Calu3 (cell line): ENCODE data around the gene SEPHS2. TPM values are rescaled to one million over a fixed set of nuclear protein-coding genes. Genes with fewer than 3 reads are reported as not detected.
"Not testable (repeated sequence)": the region's sequence is repeated elsewhere in the genome, so short reads cannot be mapped to it uniquely, and the experiment has no call there.

Experiments used
- BruUV-seq: library from RNA; stranded (reverse); fragments of 400-500 nt; replicated peaks from 2 replicates; lab custom pipeline; 2021; lab: Mats Ljungman, UMichigan
- CTCF ChIA-PET: fragments of 300-600 bp; sonication (Branson Sonifier 250); formaldehyde crosslinking; loops from one replicate; lab custom pipeline; 2022; ENCODE audit warnings: antibody characterized with exemption; lab: Charles Lee
- DNase-seq: peaks from one replicate; pipeline ENCODE4 v3.0.0; 2022
- H3K27ac Mint-ChIP-seq: one replicate; pipeline ENCODE4 v1.8.0; 2022; ENCODE audit warnings: mixed read lengths; ENCODE audit not compliant: unreplicated experiment
- H3K27me3 Mint-ChIP-seq: one replicate; pipeline ENCODE4 v1.8.0; 2022; ENCODE audit warnings: mixed read lengths; ENCODE audit not compliant: unreplicated experiment
- H3K36me3 Mint-ChIP-seq: one replicate; pipeline ENCODE4 v1.8.0; 2022; ENCODE audit warnings: mild to moderate bottlenecking, moderate library complexity, mixed read lengths; ENCODE audit not compliant: insufficient read depth, unreplicated experiment
- H3K4me1 Mint-ChIP-seq: one replicate; pipeline ENCODE4 v1.8.0; 2022; ENCODE audit warnings: mild to moderate bottlenecking, low read depth, mixed read lengths; ENCODE audit not compliant: unreplicated experiment
- H3K4me3 Mint-ChIP-seq: one replicate; pipeline ENCODE4 v1.8.0; 2022; ENCODE audit warnings: mild to moderate bottlenecking, low read depth, moderate library complexity, mixed read lengths; ENCODE audit not compliant: unreplicated experiment
- H3K9me3 Mint-ChIP-seq: one replicate; pipeline ENCODE4 v1.8.0; 2022; ENCODE audit warnings: low read depth, mixed read lengths; ENCODE audit not compliant: unreplicated experiment
- CTCF ChIP-seq: fragments of 200-600 bp; IDR thresholded peaks from one replicate; pipeline ENCODE4 v1.8.0; 2022; ENCODE audit warnings: antibody characterized with exemption; ENCODE audit not compliant: unreplicated experiment
- intact Hi-C: fragments of 100-400 bp; cut with micrococcal nuclease; formaldehyde crosslinking; loops from one replicate; pipeline ENCODE4 v1.10.0; 2022; ENCODE audit not compliant: unreplicated experiment
- total RNA-seq: library from RNA; stranded (reverse); gene quantifications from 2 replicates; pipeline ENCODE4 v1.2.3, GENCODE V29; 2022

Gene SEPHS2
- total RNA-seq, 1 experiment from 2014 or later = 85.0 TPM

GRCh38 chr16:30457743-30458560 is 12.3 kb upstream of the SEPHS2 start:
- H3K27me3 Mint-ChIP-seq = peaks cover 13% of the 10 kb centered on the region
- no peak for TF ChIP-seq CTCF
- H3K4me3 Mint-ChIP-seq = no peak overlapping the region
- intact Hi-C loops = no loop called here
- DNase-seq = no peak
- no TSS peak for BruUV-seq
- H3K9me3 Mint-ChIP-seq = no peaks in the 10 kb centered on the region
- peaks cover 12% of the 10 kb centered on the region for H3K4me1 Mint-ChIP-seq
- H3K27ac Mint-ChIP-seq = no peak overlapping the region
- no peaks in the 10 kb centered on the region for H3K36me3 Mint-ChIP-seq
- CTCF ChIA-PET = interaction anchor here (1.4 kb wide), 1 partner anchor 19 kb away, joined by 8 read pairs; no protein-coding TSS in a partner anchor

DNA sequence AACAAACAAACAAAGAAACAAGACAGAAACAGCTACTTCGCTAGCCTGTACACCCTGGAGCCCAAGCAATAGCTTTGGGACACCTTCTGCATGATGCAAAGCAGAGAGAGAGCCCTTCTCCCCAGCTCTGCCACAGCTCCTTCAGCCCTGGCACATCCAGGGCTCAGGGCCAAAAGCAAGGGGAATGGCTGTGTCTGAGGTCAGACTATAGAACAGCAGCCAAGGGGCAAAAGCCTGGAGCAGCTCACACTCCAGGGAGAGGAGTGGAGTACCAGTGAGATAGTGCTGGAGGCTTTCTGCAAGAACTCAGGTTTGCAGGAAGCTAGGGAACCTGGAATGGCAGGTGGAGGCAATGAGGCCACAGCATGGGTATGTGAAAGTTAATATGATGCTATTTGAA is 11.6 kb upstream of the SEPHS2 start:
- Mint-ChIP-seq H3K9me3 (no peaks in the 10 kb centered on the region), H3K4me3 (no peak overlapping the region), H3K36me3 (no peaks in the 10 kb centered on the region), H3K27ac (no peak overlapping the region), H3K27me3 (peaks cover 13% of the 10 kb centered on the region), H3K4me1 (peaks cover 19% of the 10 kb centered on the region)
- CTCF ChIA-PET = no interaction called here
- intact Hi-C loops = no loop called here
- no peak for TF ChIP-seq CTCF
- no TSS peak for BruUV-seq
- no peak for DNase-seq

DNA sequence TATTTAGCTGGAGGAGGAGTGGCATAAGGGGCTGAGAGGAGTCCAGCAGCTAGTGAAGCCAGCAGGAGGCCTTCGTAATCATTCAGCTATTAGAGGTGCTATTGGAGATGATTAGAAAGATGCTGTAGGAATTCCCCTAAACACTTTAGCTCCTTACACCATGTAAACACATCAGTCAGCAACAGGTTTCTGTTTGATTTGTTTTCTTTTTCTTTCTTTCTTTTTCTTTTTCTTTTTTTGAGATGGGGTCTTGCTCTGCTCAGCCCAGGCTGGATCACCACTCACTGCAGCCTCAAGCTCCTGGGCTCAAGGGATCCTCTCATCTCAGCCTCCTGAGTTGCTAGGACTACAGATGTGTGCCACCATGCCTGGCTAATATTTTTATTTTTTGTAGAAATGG is 10.6 kb upstream of the SEPHS2 start:
- Mint-ChIP-seq H3K4me3 (no peak overlapping the region), H3K27ac (no peak overlapping the region), H3K27me3 (peaks cover 13% of the 10 kb centered on the region), H3K9me3 (no peaks in the 10 kb centered on the region), H3K36me3 (no peaks in the 10 kb centered on the region), H3K4me1 (peaks cover 19% of the 10 kb centered on the region)
- intact Hi-C loops = no loop called here
- no TSS peak for BruUV-seq
- TF ChIP-seq CTCF = no peak
- no peak for DNase-seq
- CTCF ChIA-PET = interaction anchor here (0.9 kb wide), 1 partner anchor 26 kb away, joined by 3 read pairs; the partner anchor contains the start of gene DCTPP1

GRCh38 chr16:30452709-30453580 is 7.3 kb upstream of the SEPHS2 start:
- Mint-ChIP-seq H3K4me3 (peak overlapping the region; percentile 29), H3K4me1 (peaks cover 28% of the 10 kb centered on the region), H3K27me3 (peaks cover 13% of the 10 kb centered on the region)
- H3K36me3 Mint-ChIP-seq, BruUV-seq, H3K27ac Mint-ChIP-seq, intact Hi-C loops, H3K9me3 Mint-ChIP-seq, DNase-seq: not testable (repeated sequence)
- CTCF ChIA-PET = interaction anchor here (0.7 to 1.2 kb wide), 2 partner anchors 9 to 106 kb away, joined by 3 to 4 read pairs; no protein-coding TSS in a partner anchor
